Activated T-cell treated with anti-CD3 and anti-CD28 coated beads, Interleukin-2, amount 50 U/mL, for 48 hours (primary cell): ENCODE measurements around the gene ADAM12.

Source experiments
- DNase-seq, 2 experiments: peaks; one replicate each; pipeline ENCODE4 v3.0.0-alpha.2; 2020

ADAM12 gene

GRCh38 chr10:126312167-126312566 lies 76.1 kb downstream of the ADAM12 start:
- DNase-seq: no peak

- DNase-seq: no peak
Measured at GRCh38 chr10:126309228-126309883, 78.9 kb downstream of the ADAM12 start.

- no peak for DNase-seq
Measured at GRCh38 chr10:126302826-126303665, 85.2 kb downstream of the ADAM12 start.

GRCh38 chr10:126302476-126302756 lies 85.9 kb downstream of the ADAM12 start:
- no peak for DNase-seq

- no peak for DNase-seq
Measured at GRCh38 chr10:126301701-126302475, 86.4 kb downstream of the ADAM12 start.

- DNase-seq: no peak
Measured at GRCh38 chr10:126294451-126294850, 93.8 kb downstream of the ADAM12 start.

GRCh38 chr10:126290232-126290631 lies 98.0 kb downstream of the ADAM12 start:
- no peak for DNase-seq

DNA sequence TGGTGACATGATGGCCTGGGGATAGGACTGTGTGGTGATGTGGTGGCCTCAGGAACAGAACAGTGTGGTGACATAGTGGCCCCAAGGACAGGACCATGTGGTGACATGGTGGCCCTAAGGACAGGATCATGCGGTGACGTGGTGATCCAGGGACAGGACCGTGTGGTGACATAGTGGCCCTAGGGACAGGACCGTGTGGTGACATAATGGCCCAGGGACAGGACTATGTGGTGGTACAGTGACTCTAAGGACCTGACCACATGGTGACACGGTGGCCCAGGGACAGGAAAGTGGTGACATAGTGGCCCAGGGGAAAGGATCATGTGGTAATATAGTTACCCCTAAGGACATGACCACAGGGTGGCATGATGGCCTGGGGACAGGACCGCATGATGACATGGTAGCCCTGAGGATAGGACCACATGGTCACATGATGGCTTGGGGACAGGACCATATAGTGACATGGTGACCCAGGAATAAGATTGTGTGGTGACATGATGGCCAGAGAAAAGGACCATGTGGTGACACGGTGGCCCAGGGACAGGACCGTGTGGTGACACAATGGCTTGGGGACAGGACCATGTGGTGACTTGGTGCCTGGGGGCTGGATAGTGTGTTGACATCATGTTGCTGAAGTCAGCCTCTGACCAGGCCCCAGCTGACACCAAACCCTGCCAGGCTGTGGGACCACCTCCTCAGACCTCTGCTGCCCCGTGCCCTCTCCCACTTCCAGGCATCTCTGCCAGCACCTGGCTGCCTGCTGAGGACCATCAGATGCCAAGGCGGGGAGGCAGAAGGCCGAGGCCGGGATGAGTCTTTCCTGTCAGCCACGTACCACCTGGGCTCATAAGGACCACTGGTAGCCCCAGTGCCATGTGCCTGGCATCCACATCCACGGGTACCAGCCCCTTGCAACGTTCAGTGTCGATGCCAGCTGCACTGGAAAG lies 99.5 kb downstream of the ADAM12 start:
- DNase-seq: no peak

DNA sequence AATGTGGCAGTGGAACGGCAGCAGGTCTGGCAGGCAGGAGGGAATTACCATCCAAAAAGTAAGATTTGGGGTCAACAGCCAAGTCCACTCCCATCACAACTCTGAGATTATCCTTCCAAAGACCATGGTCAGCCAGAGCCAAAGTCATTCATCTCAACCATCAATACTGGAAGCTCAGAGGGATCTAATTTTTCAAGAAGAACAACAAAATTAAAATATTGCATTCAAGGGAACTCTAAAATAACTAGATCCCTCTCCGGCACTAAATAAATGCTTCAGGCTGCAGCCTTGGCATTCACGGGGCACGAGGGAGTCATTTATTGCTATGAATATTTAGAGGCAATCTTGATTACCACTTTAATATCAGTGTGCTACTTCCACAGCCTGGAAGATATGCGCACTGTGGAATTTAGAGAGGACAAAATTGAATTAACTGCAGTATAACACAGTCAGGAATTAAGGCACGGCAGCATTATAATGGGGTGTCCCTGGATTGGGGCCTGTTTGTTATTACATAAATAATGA lies 102.0 kb downstream of the ADAM12 start:
- DNase-seq: no peak

- no peak for DNase-seq
Measured at GRCh38 chr10:126283307-126283706, 105.0 kb downstream of the ADAM12 start.

- DNase-seq: no peak
Measured at GRCh38 chr10:126278851-126279250, 109.4 kb downstream of the ADAM12 start.

DNA sequence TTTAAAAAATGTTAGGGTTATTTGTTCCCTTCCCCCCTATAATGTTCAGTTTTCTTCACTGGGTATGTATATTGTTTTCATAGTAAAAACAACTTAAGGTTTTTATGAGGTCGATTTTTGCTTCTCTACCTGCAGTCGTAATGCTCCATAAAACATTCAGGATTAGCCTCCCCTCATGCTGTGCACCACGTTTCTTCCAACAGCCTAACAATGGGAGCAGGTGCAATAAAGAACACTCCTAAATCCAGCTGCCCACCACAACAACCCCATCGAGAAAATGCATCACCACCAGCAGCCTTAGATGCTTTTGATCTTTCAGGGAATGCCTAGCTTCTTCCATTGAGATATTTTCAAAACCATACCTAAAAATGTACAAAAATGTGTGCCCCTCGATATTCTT lies 111.1 kb downstream of the ADAM12 start:
- no peak for DNase-seq

GRCh38 chr10:126272526-126272925 lies 115.8 kb downstream of the ADAM12 start:
- DNase-seq: no peak

GRCh38 chr10:126270111-126270510 lies 118.2 kb downstream of the ADAM12 start:
- DNase-seq: no peak

DNA sequence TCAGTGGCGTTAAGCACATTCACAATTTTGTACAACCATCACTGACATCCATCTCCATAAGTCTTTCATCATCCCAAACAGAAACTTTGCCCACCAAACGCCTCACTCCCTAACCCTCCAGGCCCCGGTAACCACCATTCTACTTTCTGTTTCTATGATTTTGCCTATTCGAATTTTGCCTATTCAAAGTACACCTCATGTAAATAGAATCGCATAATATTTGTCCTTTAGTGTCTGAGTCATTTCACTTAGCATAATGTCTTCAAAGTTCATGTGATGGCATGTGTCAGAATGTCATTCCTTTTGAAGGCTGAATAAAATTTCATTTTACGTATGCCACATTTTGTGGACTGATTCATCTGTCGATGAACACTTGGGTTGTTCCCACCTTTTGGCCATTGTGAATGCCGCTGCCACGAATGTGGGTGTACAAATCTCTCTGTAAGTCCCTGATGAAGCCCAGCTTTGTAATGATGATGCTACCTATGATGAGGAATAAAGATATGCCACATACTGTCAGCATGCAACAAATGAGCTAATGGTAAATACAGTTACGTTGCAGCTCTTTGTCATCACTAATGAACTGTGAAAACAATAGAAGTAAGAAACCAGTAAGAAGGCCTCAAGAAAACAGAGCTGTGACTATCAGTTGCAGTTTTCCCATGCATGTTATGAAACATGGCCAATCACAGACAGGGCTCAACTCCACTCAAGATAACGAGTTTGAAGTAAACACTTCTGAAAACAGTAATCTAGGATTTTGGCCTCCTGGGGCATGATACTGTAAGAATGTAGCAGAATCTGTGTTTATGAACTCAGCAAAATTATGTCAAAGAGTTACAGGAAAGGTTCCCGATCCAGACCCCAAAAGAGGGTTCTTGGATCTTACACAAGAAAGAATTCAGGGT lies 120.0 kb downstream of the ADAM12 start:
- no peak for DNase-seq

GRCh38 chr10:126264102-126265018 lies 123.9 kb downstream of the ADAM12 start:
- DNase-seq: no peak

DNA sequence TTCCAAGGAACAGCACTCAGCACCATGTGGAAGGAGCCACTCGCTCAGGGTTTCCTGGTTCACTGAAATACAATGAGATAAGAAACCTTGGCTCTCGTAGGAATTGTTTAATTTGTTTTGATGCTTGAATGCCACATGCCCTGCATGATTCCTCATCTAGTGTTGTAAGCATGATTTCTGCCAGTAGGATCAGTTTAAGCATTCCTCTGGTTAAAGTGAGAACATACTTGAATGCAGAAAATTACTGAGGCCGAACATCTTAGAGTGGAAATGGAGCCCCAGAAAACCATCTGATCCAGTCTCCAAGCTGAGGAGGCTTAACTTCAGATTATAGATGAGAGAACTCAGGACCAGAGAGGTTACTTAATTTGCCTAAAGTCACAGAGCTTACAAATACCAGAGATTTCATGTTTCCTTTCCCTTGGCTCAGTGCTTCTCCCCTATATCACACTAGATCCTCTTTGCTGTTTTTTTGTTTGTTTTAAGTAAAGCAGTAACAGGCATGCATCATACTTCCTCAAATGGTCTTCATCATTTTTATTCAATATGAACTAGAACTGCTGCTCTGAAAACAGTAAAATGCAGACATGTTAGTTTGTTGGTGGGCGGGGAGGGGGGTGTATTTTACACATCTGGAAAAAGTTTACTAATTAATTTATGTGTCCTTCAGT lies 125.1 kb downstream of the ADAM12 start:
- DNase-seq: no peak

GRCh38 chr10:126262233-126262838 lies 125.9 kb downstream of the ADAM12 start:
- no peak for DNase-seq
